ENCODE data around the gene SLC24A3.
"Not testable (repeated sequence)": the region's sequence is repeated elsewhere in the genome, so short reads cannot be mapped to it uniquely, and the experiment has no call there.

Gene SLC24A3

DNA sequence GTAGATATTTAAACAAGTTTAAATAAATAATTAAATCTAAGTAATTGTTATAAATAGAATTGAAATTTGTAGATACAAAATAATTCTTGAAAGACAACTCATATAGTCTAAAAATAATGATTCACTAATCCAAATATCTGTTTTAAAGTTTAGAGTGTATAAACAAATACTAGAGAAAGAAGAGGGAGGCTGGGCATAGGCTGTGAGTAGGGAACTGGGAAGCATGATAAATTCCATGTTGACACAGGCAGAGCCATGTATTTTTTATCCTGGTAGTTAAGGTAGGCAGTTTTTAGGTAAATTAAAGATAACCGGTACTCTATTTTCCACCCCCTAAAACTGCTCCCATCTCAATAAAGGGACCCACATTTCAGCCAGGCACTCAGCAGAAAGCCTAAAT is 534.0 kb downstream of the SLC24A3 start:
- DNase-seq (ENCODE audit: low read depth): no peak
- H3K4me3 ChIP-seq (ENCODE audit: low read length): no peak overlapping the region
- TF ChIP-seq, protein P1, sequence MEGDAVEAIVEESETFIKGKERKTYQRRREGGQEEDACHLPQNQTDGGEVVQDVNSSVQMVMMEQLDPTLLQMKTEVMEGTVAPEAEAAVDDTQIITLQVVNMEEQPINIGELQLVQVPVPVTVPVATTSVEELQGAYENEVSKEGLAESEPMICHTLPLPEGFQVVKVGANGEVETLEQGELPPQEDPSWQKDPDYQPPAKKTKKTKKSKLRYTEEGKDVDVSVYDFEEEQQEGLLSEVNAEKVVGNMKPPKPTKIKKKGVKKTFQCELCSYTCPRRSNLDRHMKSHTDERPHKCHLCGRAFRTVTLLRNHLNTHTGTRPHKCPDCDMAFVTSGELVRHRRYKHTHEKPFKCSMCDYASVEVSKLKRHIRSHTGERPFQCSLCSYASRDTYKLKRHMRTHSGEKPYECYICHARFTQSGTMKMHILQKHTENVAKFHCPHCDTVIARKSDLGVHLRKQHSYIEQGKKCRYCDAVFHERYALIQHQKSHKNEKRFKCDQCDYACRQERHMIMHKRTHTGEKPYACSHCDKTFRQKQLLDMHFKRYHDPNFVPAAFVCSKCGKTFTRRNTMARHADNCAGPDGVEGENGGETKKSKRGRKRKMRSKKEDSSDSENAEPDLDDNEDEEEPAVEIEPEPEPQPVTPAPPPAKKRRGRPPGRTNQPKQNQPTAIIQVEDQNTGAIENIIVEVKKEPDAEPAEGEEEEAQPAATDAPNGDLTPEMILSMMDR (IDR thresholded peaks at IDR 0.05; ENCODE audit: insufficient read depth, low read depth, low read length, missing control alignments): no peak

DNA sequence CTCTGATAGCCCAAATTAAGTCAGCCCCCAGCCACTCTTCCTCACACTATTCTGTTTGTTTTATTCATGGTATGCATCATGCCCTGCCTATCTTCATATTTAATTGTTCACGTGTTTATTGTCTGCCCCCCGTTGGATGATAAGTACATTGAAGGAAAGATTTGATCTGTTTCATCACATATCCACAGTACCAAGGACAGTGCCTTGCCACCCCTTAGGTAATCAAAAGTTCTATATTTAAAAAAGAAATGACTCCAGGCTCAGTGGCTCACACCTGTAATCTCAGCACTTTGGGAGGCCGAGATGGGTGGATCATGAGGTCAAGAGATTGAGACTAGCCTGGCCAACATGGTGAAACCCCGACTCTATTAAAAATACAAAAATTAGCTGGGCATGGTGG is 535.5 kb downstream of the SLC24A3 start:
- no peak for DNase-seq (ENCODE audit: low read depth)
- TF ChIP-seq, protein P1 (IDR thresholded peaks at IDR 0.05; ENCODE audit: insufficient read depth, low read depth, low read length, missing control alignments): no peak
- H3K4me3 ChIP-seq (ENCODE audit: low read length): no peak overlapping the region

DNA sequence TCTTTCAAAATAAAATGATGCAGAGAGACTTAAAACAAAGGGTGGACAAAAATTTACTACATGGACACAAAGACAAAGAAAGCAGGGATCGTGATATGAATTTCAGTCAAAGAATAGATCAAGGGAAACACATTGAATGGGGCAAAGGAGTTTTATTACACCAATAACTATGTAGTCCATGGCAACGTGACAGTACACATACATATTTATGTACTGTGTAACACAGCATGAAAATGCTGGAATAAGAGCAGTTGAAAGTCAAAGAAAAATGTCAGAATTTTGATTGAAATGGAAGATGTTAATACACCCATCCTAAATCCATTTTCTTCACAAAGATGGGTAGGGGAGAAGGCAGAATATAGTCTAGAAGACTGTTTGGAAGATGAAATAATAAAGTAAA is 536.2 kb downstream of the SLC24A3 start:
- DNase-seq (ENCODE audit: low read depth): no peak
- no peak overlapping the region for H3K4me3 ChIP-seq (ENCODE audit: low read length)
- TF ChIP-seq, protein P1 (IDR thresholded peaks at IDR 0.05; ENCODE audit: insufficient read depth, low read depth, low read length, missing control alignments): no peak

DNA sequence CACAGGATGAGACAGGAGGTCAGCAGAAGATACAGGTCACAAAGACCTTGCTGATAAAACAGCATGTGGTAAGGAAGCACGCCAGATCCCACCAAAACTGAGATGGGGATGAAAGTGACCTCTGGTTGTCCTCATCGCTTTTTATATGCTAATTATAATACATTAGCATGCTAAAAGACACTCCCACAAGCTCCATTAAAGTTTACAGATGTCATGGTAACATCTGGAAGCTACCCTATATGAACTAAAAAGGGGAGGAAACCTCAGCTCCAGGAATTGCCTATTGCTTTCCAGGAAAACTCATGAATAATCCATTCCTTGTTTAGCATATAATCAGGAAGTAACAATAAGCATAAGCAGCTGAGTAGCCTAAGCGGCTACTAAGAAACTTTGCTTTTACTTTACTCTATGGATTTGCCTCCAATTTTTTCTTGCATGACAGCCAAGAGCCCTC is 537.2 kb downstream of the SLC24A3 start:
- TF ChIP-seq, protein P1 (IDR thresholded peaks at IDR 0.05; ENCODE audit: insufficient read depth, low read depth, low read length, missing control alignments): no peak
- no peak for DNase-seq (ENCODE audit: low read depth)
- no peak overlapping the region for H3K4me3 ChIP-seq (ENCODE audit: low read length)

DNA sequence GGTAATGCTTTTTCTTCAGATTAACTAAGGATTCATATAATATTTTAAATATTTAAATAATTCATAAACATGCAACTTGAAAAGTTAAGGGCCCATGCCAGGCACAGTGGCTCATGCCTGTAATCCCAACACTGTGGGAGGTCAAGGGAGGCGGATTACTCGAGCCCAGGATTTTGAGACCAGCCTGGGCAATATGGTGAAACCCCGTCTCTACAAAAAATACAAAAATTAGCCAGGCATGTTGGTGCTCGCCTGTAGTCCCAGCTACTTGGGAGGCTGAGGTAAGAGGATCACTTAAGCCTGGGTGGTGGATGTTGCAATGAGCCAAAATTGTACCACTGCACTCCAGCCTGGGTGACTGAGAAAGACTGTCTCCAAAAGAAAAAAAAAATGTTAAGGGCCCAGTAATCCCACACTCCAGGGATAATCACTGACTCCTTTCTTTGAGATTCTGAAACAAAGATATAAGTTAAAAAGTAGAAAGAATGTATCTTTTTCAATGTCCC is 537.7 kb downstream of the SLC24A3 start:
- no peak overlapping the region for H3K4me3 ChIP-seq (ENCODE audit: low read length)
- TF ChIP-seq, protein P1 (IDR thresholded peaks at IDR 0.05; ENCODE audit: insufficient read depth, low read depth, low read length, missing control alignments): no peak
- DNase-seq (ENCODE audit: low read depth): peak; percentile 78

DNA sequence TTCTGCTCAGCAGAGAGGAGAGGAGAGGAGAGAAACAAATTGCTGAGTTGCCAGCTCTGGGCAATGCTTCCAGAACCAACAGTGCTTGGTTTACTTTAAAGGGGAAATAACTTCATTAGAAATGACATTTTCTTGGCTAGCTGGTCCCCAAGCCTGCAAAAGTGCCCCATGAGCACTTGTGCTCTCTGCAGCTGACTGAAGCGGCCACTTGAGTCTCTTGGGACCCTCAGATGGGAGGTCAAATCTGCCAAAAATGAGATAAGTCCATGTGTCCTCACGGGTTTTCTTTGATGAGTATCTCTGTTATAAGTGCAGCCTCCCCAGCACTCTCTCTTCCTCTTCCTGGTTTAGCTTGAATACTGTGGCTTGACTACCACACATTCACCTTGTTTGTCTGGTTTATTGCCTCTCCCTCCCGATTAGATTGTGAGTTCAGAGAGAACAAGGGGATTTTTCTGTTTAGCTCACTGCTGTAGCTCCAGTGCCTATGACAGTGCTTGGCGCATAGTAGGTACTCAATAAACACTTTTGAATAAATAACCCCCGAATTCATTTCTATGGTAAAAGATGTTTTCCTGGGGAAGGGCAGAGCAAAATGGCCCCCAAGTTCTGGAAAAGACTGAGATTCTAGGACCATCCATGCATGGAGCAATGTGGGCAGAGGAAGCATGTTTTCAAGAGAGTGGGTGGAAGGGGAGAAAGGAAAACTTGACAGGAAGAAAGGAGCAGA is 538.6 kb downstream of the SLC24A3 start:
- peak; percentile 58 for DNase-seq (ENCODE audit: low read depth)
- TF ChIP-seq, protein P1 (IDR thresholded peaks at IDR 0.05; ENCODE audit: insufficient read depth, low read depth, low read length, missing control alignments): no peak
- no peak overlapping the region for H3K4me3 ChIP-seq (ENCODE audit: low read length)

DNA sequence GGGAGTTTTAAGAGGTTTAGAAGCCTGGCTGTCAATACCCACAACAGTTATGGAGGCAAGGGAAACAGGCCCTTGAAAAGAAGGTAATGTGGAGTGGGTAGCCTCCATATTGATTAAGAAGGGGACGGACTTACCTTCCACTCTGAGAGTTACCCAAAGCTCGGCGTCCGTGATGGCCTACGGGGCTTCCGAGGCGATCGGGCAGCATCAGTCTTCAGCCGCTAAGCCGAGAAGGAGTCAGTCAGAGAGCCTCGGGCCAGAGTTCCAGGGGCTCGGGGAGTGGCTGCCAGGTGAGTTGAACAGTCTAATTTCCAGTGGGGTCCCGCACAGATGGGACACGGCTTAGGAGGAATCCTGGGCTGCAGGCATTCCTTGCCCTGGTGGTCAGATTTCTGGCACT is 541.8 kb downstream of the SLC24A3 start:
- not testable (repeated sequence) for H3K4me3 ChIP-seq (ENCODE audit: low read length); DNase-seq (ENCODE audit: low read depth)
